ENCODE results near the gene TMEM218.

The TMEM218 gene

GRCh38 chr11:125088576-125089455 is 22.6 kb downstream of the TMEM218 start:
- FAIRE-seq, result no peak

- no peak for FAIRE-seq
Measured at GRCh38 chr11:125088123-125088522, 23.3 kb downstream of the TMEM218 start.

DNA sequence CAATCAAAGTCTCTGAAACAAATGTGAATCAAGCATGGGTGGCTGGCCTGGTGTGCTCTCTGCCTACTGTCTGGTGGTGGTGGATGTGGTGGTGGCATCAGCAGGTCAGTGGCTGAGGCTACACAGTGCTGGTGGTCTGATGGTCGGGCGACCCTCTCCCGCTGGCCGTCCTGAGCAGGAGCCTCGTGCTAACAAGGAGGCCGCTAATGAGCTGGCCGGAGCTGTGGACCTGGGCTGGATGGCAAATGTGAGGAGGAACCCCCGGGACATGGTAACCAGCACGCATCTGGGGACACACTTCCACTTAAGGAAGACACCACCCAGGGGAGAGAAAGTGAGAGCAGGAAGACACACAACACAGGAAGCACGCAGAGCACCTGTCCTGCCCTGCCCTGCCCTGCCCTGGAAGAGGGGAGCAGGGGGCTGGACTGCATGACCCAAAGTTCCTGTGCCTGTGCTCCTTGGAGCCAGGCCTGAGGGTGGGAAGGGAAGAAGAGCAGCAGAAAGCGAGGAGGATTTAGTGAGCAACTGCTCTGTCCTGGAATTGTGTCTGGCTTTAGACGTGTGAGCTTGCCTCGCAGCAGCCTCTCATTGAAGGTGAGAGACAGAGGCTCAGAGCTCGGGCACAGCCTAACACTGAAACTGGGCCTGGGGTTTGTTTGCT is 24.7 kb downstream of the TMEM218 start:
- FAIRE-seq, result no peak

DNA sequence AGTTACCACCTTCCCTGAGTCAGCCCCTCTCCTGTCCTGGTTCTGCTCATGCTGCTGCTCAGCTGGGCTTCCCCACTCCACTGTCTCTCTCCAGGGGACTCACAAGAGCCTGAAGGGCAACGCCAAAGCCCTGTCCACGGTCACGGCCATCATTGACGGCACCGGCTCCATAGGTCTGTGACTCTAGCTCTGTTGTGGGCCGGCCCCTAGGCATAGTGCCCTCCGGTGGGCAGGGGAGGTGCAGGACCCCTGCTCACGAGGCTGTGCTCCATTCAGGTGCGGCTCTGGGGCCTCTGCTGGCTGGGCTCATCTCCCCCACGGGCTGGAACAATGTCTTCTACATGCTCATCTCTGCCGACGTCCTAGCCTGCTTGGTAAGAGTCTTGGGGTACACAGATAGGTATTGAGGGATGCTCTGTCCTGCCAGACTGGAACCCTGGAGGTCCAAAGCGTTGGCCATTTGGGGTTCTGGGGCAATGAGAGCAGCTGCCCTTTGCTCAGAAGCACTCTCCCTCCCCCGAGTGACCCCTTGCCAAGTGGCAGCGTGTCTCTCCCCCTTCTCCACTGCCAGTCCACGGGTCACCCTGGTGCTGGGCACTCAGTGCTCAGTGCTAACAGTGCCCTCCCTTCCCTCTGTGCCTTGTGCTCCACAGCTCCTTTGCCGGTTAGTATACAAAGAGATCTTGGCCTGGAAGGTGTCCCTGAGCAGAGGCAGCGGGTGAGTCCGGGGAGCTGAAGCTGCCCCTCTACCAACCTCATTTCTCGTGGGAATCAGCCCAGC is 25.9 kb downstream of the TMEM218 start:
- FAIRE-seq, result no peak

DNA sequence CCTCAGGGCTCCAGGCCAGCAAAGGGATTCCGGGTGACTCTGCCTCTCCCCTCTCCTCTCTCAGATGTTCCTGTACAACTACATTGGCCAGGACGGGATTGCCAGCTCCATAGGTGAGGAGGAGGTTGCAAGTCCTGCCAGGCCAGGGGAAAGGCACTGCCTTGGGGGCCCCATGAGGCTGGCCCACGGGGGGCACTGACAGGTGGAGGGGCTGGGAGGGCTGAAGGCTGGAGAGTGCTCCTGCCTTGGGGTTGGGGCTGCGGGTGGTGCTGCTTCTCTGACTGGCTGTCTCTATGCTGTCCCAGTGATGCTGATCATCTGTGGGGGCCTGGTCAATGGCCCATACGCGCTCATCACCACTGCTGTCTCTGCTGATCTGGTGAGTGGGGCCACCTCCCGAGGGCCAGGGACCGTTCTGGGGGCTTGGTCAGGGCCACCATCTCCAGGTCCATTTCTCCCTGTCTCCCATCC is 26.6 kb downstream of the TMEM218 start:
- no peak for FAIRE-seq

DNA sequence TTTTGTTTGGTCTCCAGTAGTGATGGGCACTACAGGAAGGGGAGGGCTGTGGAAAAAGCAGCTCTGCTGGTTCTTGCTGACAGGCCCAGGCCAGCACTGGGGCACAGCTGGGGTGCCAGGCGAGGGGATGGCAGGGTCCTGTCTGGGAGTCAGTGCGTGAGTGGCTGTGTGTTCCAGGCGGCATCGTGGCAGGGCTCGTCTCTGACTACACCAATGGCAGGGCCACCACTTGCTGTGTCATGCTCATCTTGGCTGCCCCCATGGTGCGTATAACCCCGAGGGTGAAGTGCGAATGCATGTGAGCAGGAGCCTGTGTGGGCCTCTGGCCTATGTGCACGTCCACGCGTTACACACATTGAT is 27.4 kb downstream of the TMEM218 start:
- no peak for FAIRE-seq

DNA sequence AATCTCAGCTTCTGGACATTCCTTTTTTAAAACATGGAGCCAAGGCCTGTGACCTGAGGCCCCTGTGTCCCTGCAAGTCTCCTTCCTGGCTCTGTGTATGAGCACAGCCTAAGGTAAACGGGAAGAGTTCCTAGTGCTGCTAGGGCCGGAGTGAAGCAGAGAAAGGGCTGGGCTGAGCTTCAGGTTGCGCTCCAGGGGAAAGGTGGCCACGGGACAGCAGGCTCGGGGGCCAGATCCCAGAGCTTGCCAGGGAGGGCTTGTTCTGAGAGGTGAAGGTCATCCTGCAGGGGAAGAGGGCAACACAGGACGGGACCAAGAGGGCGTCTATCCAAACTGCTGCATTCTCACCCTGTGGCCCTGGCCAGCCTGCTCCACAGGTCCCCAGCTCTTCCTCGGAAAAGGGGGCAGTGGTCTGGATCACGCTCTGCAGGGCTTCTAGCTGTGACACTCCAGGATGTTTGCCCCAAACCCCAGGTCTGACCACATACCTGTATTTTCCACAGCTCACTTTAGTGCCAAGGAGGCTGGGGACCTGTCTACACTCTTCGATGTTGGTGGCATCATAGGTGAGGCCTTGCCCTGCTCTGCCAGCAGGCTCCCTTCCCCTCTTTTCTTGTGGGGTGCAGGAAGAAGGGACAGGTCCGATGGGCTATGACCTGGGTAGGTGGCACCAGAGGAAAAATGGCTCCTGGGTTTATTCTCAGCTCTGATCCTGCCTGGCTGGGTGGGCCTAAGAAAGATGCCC is 27.9 kb downstream of the TMEM218 start:
- FAIRE-seq, result no peak

DNA sequence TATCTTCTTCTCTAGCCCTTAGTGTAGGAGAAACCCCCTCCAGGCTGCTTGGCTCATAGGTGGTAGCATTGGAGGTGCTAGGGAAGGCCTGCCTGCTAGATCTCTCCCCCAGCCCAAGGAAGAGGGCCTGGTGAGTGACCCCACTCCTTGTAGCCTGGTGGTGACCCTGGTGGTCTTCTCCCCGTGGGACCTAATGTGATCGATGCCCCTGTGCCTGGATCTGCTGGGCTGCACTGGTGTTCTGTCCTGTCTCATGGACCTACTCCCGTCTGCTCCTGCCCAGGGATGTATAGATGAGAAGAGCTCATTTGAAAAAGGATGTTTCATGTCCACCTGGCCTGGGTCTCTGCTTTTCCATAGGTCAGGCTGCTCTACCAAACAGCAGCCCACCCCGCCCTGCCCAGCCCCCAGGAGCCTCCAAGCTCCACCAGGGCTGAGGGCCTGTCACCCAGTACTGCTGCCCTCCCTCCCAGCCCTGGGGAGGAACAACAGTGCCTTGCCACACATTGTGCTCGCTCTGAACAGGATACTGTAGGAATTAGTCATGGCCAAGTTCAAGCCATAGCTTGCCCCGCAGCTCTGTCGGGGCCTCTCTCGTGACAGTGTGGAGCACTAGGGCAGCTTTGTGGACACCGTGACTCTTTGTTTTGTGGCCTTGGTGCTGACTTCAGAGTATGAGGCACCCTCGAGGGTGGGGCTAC is 28.7 kb downstream of the TMEM218 start:
- FAIRE-seq, result no peak

DNA sequence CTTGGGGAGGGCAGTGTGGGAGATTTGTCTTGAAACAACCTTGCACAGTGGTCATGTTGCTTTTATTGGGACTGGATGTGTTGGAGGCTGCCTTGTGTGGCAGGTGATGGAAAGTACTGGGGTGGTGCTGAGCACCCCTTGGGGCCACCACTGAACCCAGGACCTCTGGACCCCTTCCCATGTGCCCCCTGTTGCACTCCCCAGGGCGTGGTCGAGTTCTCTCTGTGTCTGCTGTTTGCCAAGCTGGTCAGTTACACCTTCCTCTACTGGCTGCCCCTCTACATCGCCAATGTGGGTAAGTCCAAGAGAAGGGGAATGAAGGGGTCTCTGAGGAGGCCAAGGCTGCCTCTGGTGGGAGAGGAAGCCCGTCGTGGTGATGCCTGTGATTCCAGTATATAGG is 29.4 kb downstream of the TMEM218 start:
- FAIRE-seq, result no peak

DNA sequence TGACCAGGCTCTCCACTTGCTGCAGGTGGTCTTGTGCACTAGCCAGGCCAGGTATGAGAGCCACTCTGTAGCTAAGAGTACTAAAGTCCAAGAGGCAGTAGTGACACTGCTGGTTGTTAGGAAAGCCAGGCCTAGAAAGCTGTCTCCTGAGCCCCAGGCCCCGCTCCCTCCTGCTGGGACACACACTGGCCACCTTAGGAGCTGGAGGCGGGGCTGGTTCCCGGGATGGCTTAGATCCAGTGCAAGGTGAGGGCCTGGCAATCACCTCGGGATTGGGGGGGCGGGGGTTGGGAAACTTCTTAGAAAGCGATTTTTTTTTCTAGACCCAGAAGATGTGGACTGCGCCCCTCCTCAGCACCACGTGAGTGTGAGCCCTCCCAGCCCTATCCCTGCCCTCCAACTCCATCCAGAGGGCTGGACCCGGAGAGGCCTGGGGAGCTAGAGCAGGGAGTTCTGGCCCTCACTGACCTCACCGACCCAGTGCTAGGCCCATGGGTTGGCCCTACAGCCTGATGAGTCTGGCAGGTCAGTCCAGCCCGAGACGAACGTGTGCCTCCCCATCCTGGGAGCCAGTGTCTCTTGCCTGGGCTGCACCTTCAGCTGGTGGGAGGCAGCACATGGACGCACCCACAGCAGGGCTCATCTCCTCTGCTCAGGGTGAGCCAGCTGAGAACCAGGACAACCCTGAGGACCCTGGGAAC is 30.2 kb downstream of the TMEM218 start:
- no peak for FAIRE-seq

DNA sequence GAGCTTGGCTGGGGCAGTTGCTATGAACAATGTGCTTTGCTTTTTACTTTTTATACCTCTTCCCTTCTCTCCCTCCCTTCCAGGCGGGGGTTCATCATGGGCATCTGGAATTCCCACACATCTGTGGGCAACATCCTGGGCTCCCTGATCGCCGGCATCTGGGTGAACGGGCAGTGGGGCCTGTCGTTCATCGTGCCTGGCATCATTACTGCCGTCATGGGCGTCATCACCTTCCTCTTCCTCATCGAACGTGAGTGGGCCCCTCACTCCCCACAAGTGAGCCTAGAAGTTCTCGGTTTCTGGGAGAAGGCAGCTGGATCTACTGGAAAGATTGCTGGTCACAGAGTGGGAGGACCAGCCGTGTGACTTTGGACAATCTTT is 30.9 kb downstream of the TMEM218 start:
- FAIRE-seq, result no peak

- no peak for FAIRE-seq
Measured at GRCh38 chr11:125079878-125080530, 31.4 kb downstream of the TMEM218 start.

DNA sequence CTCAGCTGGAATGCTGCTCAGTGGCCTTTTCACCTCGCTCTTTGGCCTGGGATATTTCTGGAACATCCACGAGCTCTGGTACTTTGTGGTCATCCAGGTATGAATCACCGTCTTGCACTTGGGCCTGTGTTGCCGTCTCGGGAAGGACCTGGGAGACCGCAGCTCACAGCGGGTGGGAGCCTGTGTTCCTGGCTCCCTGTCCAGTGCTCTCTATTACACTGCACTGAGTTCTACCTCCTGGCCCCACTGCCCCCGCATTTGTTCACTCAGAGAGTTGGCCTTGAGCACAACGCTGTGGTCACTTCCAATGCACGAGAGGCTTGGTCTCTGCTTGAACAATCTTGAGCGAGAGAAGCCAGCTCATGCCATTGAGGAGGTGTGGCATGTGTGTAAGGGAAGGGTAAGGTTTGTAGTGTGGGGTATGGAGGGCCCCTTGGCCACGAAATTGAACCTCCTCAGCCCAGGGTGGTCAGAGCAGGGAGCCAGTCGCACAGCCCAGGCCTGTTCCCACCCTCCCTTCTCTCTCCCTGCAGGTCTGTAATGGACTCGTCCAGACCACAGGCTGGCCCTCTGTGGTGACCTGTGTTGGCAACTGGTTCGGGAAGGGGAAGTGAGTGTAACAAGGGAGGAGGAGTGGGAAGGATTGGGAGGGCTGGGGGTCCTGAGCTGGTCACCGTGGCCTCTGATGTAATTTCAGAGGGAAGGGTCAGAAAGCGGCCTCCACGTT is 32.1 kb downstream of the TMEM218 start:
- no peak for FAIRE-seq

DNA sequence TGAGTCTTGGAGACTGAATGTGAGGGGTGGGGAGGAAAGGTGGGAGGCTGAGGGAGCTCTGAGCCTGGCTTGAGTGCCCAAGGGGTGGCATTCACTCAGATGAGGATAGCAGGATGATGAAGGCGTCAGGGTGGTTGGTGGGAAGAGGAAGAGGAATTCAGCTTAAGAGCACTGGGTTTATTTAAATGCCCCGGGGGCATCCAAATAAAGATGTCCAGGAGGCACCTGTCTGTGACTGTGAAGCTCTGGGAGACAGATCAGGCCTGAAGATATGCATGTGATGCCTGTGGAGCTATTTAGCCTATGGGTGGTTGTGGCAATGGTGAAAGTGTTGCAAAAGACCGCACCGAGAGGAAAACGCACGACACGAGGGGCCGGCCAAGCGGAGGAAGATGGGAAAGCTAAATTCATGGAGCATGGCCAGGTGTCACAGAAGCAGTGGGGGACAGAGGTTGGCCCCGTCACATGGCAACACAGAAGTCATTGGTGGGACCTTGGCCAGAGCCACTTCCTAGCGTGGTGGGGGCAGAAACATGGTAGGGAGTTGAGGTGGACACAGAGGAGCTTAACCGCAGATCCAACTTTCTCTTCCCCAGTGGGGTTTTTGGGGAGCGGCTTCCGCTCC is 32.8 kb downstream of the TMEM218 start:
- no peak for FAIRE-seq

DNA sequence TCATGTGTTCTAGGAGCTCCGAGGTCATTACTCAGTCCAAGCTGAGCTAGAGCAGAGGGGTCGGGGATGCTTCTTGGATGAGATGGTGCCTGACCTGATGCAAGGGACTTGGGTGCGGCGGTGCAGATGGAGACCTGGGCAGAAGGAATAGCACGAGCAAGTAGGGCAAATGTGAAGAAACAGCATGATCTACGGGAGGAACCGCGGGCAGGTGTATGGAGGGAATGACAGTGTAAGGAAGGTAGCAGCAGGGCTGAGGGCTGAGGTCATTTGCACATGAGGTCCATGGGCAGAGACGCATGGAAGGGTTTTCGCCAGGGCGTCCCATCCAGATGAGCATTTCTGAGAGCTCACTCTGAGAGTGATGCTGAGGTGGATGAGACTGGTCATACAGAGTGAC is 33.4 kb downstream of the TMEM218 start:
- FAIRE-seq, result no peak

GRCh38 chr11:125076378-125076945 is 35.0 kb downstream of the TMEM218 start:
- FAIRE-seq, result no peak

GRCh38 chr11:125075900-125076317 is 35.5 kb downstream of the TMEM218 start:
- no peak for FAIRE-seq

DNA sequence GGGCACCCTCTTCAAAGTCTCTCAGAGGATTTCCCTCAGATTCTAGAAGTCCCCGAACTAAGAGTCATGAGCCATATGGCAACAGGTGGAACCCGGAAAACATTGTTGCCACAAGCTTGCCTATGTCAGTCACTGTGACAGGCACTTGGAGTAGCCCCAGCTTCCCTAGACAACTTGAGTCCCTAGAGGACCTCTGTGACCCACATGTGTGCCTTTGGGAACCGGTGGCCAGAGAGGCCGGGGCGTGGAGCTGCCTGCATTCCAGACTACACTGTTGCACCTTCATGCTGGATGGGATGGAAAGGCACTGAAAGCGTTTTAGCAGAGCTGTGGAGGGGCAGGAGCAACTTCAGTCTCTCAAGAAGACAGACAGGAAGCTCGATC is 36.2 kb downstream of the TMEM218 start:
- FAIRE-seq, result no peak

GRCh38 chr11:125074511-125075241 is 36.8 kb downstream of the TMEM218 start:
- FAIRE-seq, result no peak

Data from TTC549 (cell line).